Peyer's patch (tissue), 4 donors: ENCODE data around the gene DGKI.

Source experiments
- CTCF ChIP-seq, 6 experiments: fragments of 450-650 bp in 4 of 6; fragments of 200-600 bp in 2 of 6; sonication (generic) in 1 of 6; IDR thresholded peaks; one replicate each; pipeline ENCODE4 v1.5.1; 2017 to 2019; ENCODE audit warnings: antibody characterized with exemption in 6 of 6, mild to moderate bottlenecking in 3 of 6, moderate library complexity in 1 of 6
- POLR2A ChIP-seq, 2 donors: fragments of 450-650 bp; IDR thresholded peaks; one replicate each; pipeline ENCODE4 v1.5.1; 2017; ENCODE audit warnings: antibody characterized with exemption in 2 of 2, mild to moderate bottlenecking in 2 of 2, moderate library complexity in 2 of 2

DNA sequence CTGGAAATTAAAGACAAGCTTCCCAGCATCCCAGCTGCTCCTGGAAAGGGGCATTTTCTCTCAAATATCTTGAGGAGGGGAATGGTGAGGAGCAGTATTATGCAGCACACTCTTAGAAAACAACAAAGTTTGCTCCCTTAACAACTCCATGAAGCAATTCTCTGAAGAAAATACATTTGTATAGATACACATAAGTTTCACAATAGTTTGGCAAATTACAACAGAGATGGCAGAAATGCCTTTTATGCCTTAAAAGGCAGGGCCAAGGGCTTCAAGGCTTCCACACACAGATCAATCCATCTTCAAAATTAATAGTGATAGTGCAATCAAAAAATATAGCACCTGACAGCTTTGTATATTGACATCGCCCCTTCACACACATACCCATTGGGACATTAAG is 12.2 kb downstream of the DGKI start:
- no peak for TF ChIP-seq CTCF (IDR thresholded peaks at IDR 0.05)
- TF ChIP-seq POLR2A (IDR thresholded peaks at IDR 0.05), result no peak
